RCC 7860 (cell line): ENCODE results near the gene LCE1B.

ENCODE experiments used
- DNase-seq: peaks from one replicate; pipeline ENCODE4 v3.0.0-alpha.2; 2015; ENCODE audit warnings: low spot score
- FAIRE-seq: peaks from 2 replicates; lab custom pipeline; 2012; peaks lifted over from hg19 to GRCh38; lab: Jason Lieb, UNC

LCE1B gene

DNA sequence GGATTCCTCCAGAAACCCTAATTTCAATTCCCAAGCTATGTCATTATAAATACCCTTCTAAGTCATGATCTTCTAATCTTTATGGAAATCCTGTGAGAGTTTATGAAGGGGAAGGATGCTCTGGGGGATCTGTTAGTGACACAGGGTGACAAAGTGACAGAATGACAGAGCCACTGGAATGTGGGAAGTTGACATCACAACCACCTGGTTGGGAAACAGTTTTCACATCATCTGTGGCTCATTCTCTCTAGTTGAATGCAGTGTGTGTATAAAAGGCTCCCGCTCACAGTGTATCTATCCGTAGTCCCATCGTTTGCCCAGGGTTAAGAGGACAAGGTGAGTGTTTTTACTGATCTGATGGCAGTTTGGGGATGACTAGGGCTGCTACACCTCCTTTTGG lies 47.9 kb downstream of the LCE1B start, which contains the start of gene LCE7A:
TSS of gene LCE7A (plus strand) at position 301 of the 400 bp plus-strand sequence. CDS start 702 bp downstream, outside the sequence.
- no peak for DNase-seq
- no peak for FAIRE-seq

DNA sequence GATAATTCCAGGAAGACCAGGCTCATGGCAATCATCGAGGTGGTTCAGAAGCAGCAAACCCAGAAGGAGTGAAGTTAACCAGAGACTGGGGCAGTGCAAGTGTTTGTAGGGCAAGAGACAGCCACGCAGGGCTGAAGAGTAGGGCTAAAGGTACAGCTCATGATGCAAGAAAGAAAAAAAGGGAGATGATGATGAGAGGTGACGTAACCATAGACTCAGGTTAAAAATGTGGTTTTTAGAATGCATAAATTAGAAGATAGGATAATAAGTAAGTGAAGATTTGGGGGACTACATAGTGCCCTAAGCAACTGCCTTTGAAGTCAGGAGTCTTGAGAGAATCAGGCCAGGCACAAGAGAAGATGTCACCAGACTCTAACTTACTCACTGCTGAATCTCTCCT lies 48.4 kb downstream of the LCE1B start:
- DNase-seq (no peak), FAIRE-seq (no peak)

DNA sequence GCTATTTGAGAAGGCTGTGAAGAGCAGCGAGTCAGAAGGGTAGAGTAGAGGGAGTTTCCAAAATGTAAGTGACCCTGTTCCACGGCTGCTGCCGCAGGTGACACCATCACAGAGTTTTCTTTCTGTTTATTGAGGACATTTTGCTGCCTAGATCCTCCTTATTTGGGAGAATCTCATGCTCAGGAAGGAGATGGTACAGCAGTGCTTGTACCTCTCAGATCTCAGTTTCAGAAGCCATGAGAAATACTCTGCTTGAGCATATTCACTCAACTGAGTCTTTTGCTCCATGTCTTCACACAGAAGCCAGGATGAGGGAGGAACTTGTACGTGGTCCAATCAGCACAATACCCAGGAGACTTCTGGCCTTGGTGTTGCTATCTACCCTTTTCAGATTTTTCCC lies 49.6 kb downstream of the LCE1B start:
- no peak for FAIRE-seq
- no peak for DNase-seq
